HG02642 (cell line): ENCODE data around the gene PDE4D.

ENCODE experiments used
- ATAC-seq: cut with Tn5 transposase; IDR thresholded peaks from one replicate; pipeline ENCODE4 v1.9.1; 2021; ENCODE audit warnings: mild to moderate bottlenecking; ENCODE audit not compliant: unreplicated experiment, poor library complexity

PDE4D gene

DNA sequence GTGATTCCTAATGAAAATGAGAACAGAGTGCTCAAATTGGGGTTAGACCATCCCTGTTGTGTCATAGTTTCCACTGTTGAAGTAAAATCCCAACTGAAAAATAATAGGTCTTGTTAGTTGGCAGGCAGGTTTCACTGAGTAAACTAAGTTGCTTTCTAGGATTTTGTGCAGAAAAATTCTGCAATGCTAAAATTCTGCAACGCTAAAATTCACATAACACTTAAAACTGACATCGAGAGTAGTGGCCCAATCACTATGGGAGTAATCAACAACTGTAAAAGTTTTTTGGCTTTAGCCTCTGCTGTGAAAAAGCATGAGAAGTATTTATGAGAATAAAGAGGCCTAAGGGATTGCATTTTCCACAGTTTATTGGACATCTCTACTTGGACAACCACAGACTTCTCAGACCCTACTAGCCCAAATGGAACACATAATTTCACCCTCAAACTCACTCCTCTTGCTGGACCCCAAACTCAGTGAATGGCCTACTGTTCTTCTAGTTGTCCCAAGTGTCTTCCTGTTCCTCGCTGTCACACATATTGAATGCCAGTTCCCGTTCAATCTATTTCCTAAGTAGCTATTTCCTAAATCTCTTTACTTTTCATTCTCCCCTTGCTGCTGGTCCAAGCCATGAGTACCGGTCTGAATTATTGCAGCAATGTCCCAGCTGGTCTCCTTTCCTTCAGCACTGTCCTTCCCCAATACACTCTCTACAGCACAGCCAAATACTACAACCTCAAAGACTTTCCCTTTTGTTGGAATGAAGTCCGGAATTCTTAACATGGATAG, 355.4 kb downstream of the PDE4D start:
- no peak for ATAC-seq

DNA sequence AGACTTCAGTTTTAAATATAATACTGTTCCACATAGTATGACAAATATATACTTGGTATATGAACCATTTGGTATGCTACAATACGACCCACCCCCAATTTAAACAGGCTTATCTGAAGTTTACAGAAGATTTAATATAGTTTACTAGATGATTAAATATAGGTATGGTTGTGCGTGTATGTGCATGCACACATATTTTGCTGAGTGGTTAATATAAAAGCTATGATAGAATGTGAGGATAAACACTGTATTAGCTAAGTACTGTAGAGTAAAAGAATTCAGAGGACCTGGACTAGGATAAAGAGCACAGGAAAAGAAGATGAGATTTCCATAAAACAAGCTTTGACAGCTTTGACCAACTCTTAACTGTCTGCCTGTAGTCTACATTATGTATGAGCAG, 356.7 kb downstream of the PDE4D start:
- no peak for ATAC-seq

DNA sequence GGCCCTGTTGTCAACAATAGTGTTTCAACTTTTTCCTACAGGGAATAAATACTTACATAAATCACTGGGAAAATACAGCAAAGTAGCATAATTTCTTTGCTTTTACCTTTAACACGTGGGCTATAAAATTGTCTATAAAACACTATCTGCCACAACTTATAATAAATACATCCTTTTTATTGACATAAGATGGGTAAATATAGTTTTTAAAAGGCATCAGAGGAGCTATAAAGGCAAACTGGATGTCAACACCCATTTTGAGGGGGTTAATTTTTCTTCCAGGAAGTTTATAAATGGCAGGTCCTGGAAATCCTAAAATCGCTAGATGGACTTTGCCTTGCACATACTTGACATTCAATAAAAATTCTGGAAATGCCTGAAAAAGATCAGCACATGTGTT, 358.0 kb downstream of the PDE4D start:
- no peak for ATAC-seq

DNA sequence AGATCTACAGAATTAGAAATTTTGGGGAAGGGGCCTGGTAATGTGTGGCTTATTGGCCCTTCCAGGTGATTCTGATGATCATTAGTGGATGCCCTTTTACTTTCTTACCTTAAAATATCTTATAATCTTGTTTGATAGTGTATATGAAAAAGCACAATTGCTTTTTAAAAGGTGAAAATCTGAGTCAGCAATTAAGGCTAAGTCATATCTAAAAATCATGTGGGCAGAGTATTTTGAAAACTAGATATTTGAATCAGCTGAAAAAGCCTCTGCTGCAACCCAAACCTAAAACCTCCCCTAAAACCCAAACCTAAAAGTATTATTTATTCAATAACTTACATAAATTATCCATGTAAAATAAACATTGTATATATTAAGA, 359.8 kb downstream of the PDE4D start:
- no peak for ATAC-seq

DNA sequence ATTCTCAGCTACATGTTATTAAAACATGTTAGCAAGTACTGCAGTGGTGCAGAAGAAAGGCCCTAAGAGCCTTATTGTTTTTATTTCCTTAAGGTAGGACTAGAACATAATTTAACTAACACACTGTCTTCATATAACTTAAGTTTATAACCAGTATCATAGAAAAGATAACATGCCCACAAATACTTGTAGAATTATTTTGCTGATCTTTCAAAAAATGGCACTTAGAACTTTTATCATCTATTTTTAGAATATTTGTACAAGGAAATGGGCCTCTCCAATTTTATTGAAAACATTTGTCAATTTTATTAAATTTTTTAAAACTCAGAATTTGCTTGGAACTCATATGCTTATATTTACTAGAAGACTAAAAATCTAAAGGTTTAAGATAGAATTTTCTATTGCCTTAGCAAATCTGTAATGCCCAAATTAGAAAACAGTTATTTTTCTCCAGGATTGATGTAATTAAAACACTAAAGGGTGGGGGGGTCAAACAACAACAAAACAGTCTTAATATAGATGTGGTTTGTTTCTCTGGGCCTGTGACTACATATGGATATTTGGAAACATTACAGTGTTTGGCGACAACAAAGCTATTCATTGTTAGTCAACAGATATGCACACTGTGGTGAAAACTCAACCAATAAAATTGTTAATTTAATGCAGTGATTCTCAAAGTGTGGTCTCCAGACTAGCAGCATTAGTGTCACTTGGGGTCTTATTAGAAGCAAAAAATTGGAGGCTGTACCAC, 360.4 kb downstream of the PDE4D start:
- no peak for ATAC-seq

DNA sequence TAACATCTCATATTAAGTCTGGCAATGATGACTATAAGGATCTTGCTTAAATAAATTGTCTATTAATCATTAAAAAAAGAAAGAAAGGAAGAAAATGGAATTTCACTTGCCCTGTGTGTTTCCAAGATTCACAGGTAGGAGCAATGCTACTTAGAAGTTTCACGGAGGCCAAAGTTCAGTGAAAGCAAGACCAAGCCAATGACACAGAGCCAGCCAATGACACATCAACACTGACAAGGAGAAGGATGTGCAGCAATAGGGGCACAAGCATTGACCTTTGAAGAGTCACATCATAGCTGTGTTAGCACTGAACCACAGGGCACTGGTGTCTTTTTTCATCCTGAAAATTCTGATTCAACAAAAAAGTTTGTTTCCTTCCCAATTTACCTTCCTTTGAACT, 364.3 kb downstream of the PDE4D start:
- no peak for ATAC-seq

DNA sequence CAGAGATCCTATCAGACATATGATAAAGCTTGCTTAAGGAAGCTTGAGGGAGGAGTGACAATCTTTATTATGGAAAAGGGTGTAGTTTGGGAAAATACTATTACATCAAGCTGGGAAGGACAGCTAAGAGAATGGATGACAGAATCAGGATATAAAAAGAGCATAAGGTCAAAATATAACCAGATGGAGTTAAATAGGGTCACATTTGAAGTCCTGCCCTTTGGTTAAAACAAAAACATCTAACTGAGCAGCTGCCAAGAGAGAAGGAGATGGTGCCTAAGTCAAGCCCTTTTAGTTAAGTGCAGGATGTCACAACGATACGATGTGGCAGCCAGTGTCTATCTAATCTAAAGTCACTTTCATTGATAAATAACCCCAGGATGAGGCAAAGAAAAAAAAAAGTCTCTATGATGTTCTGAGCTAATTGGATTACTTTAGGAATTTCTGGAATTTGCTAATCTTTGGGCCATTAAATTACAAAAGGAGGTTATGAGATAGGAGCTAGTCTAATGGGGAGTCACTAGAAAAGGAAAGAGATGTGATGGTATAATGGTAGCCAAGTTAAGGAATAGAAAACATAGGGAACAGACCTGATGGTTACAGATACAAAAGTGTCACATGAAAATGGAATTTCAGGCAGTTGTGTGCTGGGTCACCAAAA, 365.2 kb downstream of the PDE4D start:
- ATAC-seq = no peak

DNA sequence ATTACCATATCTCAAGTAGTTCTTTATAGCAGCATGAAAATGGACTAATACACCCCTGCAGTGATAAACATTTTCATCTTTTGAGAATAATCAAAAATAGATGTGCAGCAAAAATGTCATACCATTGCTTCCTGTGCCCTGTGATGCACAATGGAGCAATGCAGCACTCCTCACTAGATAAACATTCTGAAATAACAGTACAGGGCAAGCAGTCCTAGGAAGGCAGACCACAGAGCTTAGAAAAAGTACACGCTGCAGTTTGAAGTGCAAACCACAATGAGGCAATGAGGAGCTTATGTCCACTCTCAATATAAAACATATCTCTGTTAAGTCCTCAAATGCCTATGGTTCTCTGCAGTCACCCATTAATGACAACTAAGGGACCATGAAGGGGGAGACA, 367.6 kb downstream of the PDE4D start:
- no peak for ATAC-seq

DNA sequence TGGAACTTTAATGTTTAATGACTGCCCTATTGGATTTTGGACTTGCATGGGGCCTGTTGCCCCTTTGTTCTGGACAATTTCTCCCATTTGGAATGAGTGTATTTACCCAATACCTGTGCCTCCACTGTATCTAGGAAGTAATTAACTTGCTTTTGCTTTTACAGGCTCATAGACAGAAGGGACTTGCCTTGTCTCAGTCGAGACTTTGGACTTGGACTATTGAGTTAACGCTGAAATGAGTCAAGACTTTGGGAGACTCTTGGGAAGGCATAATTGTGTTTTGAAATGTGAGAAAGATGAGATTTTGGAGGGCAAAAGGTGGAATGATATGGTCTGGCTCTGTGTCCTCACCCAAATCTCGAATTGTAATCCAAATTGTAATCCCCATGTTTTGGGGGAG, 368.2 kb downstream of the PDE4D start:
- ATAC-seq = no peak

DNA sequence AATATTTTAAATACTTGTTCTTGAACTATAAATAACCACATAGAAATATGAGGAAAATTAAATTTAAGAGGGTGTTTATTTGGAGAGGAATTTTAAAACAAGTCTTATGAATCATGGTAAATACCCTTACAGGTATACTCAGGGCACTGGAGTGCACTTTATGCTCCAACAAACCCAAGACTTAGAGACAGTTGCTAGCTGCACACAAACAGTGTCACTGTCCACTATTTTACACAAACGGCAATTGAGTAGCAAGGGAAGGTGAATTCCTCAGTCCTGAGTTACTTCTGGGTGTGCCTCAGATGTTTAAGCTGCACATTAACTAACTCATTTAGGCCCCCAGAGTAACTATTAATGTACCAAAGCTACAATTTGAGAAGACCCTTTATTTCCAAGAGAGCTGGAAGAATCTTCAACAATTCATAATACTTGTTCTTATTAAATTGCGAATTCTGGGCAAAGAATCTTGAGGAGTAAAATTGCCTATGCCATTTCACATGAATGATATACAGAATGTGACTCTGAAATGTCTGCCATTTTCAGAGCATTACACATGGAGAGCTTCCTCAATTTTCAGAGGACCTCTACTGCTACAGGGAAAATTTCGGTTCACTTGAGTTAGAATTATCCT, 371.2 kb downstream of the PDE4D start:
- no peak for ATAC-seq

DNA sequence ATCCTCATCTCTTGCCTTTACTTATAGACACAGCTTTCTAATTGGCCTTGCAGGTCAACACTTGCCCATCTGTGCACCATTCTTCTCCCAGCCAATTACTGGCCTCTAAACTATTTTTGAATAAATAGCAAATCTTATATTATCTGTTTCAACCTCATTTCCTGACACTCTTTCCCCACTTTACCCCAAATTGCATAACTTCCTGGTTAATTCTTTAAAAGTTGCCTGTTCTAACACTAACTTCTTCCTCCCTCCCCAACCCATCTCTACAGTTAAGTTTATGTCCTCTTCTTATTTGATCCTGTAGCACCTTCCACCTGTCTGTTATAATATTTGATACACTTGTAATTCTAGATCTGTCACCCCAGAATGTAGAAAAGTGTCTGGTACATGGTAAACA, 372.1 kb downstream of the PDE4D start:
- no peak for ATAC-seq

DNA sequence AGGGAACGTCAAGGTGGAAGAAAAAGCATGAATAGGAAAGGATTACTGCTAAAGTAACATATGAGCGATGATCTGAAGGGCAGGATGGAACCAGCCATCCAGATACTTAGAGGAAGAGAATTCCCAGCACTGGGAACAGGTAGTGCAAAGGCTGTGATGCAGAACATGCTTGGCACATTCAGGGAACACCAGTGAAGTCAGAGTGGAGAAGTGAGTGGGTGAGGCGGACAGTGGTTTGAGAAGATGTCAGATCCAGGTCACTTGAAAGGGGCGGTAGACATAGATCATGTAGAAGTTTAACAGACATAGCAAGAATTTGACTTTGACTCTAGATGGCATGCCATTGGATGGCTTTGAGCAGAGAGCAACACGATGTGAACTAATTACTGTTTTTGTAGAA, 374.2 kb downstream of the PDE4D start:
- no peak for ATAC-seq

DNA sequence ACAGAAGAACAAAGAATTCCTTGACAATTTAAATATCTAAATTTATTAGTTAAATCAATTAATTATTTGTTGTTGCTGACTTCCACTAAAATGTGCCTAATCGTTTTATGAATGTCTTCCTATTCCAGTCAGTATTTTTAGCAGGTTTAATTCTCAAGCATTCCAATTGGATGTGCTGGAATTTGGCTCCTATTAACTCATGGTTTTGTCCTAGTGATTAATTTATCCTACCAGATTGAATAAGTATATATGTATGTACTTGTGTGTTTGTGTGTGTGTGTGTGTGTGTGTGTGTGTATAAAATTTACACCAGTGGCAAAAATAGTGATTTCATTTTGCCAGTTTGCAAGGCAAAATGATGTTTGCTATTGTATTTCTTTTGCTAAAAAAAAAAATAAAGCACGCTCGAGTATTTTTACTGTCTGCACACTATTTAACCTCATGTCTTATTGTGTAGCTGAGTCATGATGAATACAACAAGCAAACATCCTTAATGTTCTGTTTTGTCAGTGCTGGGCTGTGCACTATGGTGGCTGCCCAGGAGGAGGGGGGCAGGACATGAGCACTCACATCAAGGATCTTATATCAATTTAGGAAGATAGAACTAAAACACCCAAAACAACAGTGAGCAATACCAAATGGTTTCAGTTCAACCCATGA, 375.5 kb downstream of the PDE4D start:
- no peak for ATAC-seq

DNA sequence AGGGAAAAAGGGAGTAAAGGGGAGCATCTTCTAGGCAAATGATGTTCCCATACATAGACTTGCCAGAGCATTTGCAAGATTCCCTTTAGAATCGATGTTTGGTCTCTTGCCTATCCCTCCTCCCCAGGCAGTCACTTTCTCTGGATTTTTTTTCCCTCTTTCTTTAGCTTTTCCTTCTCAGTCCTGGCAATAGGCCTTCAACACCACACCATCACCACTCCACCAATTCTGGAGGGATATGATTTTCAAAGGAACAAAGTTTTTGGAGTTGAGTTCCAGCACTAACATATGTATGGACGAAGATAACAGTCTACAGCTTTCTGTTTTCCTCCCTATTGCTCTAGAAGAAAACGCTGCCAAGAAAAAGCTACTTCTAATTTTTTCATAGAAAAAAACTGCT, 377.4 kb downstream of the PDE4D start:
- ATAC-seq = no peak

DNA sequence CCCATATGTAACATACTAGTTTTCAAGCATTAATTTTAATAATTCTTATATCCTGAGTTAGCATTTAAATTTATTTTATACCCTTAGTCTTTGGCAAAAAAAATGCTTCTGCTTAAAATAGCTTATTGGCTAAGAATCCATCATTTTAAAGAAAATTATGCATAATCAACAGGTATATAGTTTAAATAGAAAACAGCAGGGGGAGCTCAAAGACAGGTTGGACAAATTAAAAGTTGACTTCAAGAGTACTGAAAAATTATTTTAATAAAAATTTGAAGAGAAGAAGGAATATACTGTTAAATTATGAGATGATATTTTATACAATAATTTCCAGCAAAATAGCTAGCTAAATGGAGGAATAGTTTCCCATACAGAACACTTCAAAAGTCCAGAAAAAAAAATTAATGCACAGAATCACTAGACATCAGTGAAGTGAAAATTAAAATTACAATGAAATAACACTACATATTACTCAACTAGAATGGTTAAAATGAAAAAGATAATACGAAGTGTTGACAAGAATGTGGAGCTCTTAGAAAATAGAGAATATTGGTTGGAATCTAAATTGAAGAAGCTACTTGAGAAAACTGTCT, 387.1 kb downstream of the PDE4D start:
- ATAC-seq = no peak

DNA sequence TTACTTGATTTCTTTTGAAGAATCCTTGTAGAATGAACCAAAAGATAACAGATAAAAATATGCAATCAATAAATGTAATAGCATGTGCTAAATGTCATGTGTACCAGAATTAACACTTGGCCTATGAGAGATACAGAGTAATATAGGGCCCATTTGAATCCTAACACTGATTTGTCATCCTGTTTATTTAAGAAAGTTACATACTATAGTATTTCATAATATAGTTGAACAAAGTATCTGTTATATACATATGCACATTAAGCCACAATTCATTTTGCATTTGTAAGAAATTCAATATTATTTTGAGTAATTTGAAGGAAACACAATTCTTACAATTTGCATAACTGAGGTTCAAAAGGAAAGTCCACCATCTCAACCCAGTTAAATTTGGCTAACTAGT, 389.5 kb downstream of the PDE4D start:
- no peak for ATAC-seq

DNA sequence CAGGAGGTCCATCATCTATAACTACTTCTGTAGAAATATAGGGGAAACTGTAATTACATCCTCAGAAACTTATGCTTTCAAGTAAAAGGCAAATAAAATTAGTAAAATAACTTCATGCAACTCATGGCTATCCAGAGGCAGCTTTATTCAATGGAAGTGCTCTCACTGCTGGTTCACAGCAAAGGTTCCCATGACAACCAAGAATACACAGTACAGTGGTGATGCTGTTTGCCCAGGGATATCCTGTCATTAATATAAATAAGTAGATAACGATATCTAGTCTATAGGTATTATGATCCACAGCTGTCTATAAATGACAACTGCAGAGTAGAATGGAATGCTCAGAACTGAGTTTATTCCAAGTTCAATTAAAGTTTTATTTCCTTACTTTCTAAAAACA, 390.3 kb downstream of the PDE4D start:
- no peak for ATAC-seq

DNA sequence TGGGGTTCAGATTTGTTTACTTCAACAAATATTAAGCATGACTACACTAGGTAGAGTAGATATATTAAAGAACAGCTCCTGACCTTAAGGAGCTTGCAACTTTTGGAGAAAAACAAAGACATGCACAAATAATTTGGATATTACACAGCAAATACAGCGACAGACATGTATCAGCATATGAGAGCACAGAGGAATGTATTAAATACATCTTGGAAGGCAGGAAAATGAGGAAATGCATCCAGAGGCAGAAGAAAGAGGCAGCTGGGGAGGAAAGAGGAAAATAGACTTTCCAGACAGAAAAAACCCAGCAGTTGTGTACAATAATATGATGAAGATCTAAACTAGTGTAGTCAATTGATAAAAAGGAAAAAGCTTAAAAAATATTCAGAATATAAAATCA, 392.2 kb downstream of the PDE4D start:
- no peak for ATAC-seq

DNA sequence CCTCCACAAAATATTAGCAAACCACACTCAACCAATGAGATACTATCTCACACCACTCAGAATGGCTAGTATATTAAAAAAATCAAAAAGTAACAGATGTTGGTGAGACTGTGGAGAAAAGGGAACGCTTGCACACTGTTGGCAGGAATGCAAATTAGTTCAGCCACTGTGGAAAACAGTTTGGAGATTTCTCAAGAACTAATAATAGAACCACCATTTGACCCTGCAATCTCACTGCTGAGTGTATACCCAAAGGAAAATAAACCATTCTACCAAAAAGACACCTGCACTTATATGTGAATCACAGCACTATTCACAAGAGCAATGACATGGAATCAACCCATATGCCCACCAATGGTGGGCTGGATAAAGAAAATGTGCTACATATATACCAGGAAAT, 393.5 kb downstream of the PDE4D start:
- ATAC-seq = no peak

DNA sequence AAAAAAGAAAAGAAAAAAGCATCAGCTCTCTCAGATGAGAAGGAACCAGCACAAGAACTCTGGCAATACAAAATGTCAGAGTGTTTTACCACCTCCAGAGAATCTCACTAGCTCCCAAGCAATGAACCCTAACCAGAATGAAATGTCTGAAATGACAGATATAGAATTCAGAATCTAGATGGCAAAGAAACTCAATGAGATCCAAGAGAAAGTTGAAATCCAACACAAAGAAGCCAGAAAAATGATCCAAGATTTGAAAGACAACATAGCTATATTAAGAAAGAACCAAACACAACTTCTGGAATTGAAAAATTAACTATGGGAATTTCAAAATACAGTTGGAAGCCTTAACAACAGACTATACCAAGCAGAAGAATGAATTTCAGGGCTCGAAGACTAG, 396.3 kb downstream of the PDE4D start:
- no peak for ATAC-seq
